Activated CD8-positive, alpha-beta T cell treated with anti-CD3 and anti-CD28 coated beads for 36 hours (primary cell): Measurements from ENCODE around the gene SETMAR. TPM values are rescaled to one million over a fixed set of nuclear protein-coding genes. Genes with fewer than 3 reads are reported as not detected.
"Not testable (repeated sequence)": the region's sequence is repeated elsewhere in the genome, so short reads cannot be mapped to it uniquely, and the experiment has no call there.

Experiments
- ATAC-seq: fragments of 200-7000 bp; cut with Tn5 transposase; one replicate; pipeline ENCODE4 v1.10.0; 2021; ENCODE audit warnings: mild to moderate bottlenecking, moderate library complexity
- CTCF ChIA-PET: fragments of 350-600 bp; sonication (Branson Sonifier 250); formaldehyde crosslinking; loops from one replicate; lab custom pipeline; 2021; ENCODE audit warnings: antibody characterized with exemption; lab: Charles Lee
- POLR2A ChIA-PET: fragments of 350-600 bp; sonication (Branson Sonifier 250); formaldehyde crosslinking; loops from one replicate; lab custom pipeline; 2021; ENCODE audit warnings: antibody characterized with exemption; lab: Charles Lee
- DNase-seq: peaks from one replicate; pipeline ENCODE4 v3.0.0-alpha.2; 2020
- H3K27ac Mint-ChIP-seq: one replicate; pipeline ENCODE4 v1.8.0; 2021; ENCODE audit warnings: mild to moderate bottlenecking, mixed read lengths
- H3K27me3 Mint-ChIP-seq: one replicate; pipeline ENCODE4 v1.8.0; 2021; ENCODE audit warnings: mixed read lengths
- H3K36me3 Mint-ChIP-seq: one replicate; pipeline ENCODE4 v1.8.0; 2021; ENCODE audit warnings: low read depth, mixed read lengths
- H3K4me1 Mint-ChIP-seq: one replicate; pipeline ENCODE4 v1.8.0; 2021; ENCODE audit warnings: low read depth, mixed read lengths
- H3K4me3 Mint-ChIP-seq: one replicate; pipeline ENCODE4 v1.8.0; 2021; ENCODE audit warnings: mild to moderate bottlenecking, moderate library complexity, mixed read lengths
- H3K9me3 Mint-ChIP-seq: one replicate; pipeline ENCODE4 v1.8.0; 2021; ENCODE audit warnings: mixed read lengths
- CTCF ChIP-seq: fragments of 200-600 bp; IDR thresholded peaks from one replicate; pipeline ENCODE4 v1.8.0; 2022; ENCODE audit warnings: antibody characterized with exemption, mild to moderate bottlenecking
- intact Hi-C: fragments of 100-400 bp; cut with micrococcal nuclease; formaldehyde crosslinking; loops from one replicate; pipeline ENCODE4 v1.10.0; 2022
- total RNA-seq, 2 experiments: library from RNA; stranded (reverse); gene quantifications; one replicate each; pipeline ENCODE4 v1.2.3, GENCODE V29; 2021

Gene SETMAR
- total RNA-seq, 2 experiments from 2014 or later = 13.6 to 14.6 TPM

- peak overlapping the region; percentile 98 for H3K27ac Mint-ChIP-seq
- no peak for ATAC-seq
- peak overlapping the region; percentile 81 for H3K4me3 Mint-ChIP-seq
- intact Hi-C loops = no loop called here
- POLR2A ChIA-PET = interaction anchor here (1.5 to 1.7 kb wide), 2 partner anchors 12 to 191 kb away, joined by 3 to 4 read pairs; partner anchors contain the start of gene ITPR1
- peak; percentile 2 for DNase-seq
- H3K27me3 Mint-ChIP-seq = no peaks in the 10 kb centered on the region
- H3K9me3 Mint-ChIP-seq = no peaks in the 10 kb centered on the region
- peaks cover 28% of the 10 kb centered on the region for H3K4me1 Mint-ChIP-seq
- H3K36me3 Mint-ChIP-seq = peaks cover 17% of the 10 kb centered on the region
- CTCF ChIA-PET = no interaction called here
- no peak for TF ChIP-seq CTCF
These were observed 422 bp upstream of the SETMAR start for GRCh38 chr3:4302747-4303146.

GRCh38 chr3:4305210-4305609 is 2.0 kb downstream of the SETMAR start:
- POLR2A ChIA-PET = interaction anchor here (1.1 kb wide), 1 partner anchor 1128 kb away, joined by 3 read pairs; no protein-coding TSS in a partner anchor
- CTCF ChIA-PET = interaction anchor here (1.2 to 1.9 kb wide), 5 partner anchors 10 to 46 kb away, joined by 3 to 6 read pairs (median 5); no protein-coding TSS in a partner anchor
- H3K27ac Mint-ChIP-seq, H3K9me3 Mint-ChIP-seq, DNase-seq, H3K27me3 Mint-ChIP-seq, ATAC-seq, intact Hi-C loops: not testable (repeated sequence)
- Mint-ChIP-seq H3K36me3 (peaks cover 17% of the 10 kb centered on the region), H3K4me3 (peak overlapping the region; percentile 81), H3K4me1 (peaks cover 27% of the 10 kb centered on the region)

DNA sequence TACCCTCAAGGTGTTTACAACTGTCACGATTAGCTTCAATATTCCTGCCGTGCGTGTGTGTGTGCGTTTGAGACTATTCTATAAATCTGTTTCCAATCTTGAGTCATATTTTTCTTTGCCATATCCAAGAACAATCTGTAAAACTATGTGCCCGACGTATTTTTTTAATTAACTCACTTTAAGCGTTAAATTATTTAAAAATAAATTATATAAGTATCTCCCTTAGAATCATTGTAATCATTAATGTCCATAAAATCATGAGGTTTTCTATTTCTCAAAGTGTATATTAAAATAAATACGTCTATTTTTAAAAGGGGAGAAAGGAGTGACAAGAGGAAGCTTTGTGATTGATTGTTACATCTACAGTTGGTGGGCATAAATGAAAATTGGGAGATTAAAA is 2.9 kb downstream of the SETMAR start:
- peaks cover 27% of the 10 kb centered on the region for H3K4me1 Mint-ChIP-seq
- intact Hi-C loops = no loop called here
- H3K9me3 Mint-ChIP-seq = no peaks in the 10 kb centered on the region
- ChIA-PET CTCF (interaction anchor here (0.7 to 2.0 kb wide), 3 partner anchors 10 to 327 kb away, joined by 3 to 8 read pairs (median 6); no protein-coding TSS in a partner anchor), POLR2A (interaction anchor here (0.7 kb wide), 1 partner anchor 162 kb away, joined by 5 read pairs; no protein-coding TSS in a partner anchor)
- no peak overlapping the region for H3K4me3 Mint-ChIP-seq
- TF ChIP-seq CTCF = no peak
- no peaks in the 10 kb centered on the region for H3K27me3 Mint-ChIP-seq
- H3K27ac Mint-ChIP-seq = no peak overlapping the region
- DNase-seq (no peak), ATAC-seq (no peak)
- H3K36me3 Mint-ChIP-seq = peaks cover 17% of the 10 kb centered on the region

GRCh38 chr3:4306860-4307259 is 3.7 kb downstream of the SETMAR start:
- Mint-ChIP-seq H3K27ac (no peak overlapping the region), H3K9me3 (no peaks in the 10 kb centered on the region), H3K4me1 (peaks cover 27% of the 10 kb centered on the region), H3K36me3 (peaks cover 17% of the 10 kb centered on the region), H3K4me3 (no peak overlapping the region), H3K27me3 (no peaks in the 10 kb centered on the region)
- intact Hi-C loops = no loop called here
- ChIA-PET POLR2A (interaction anchor here (0.7 kb wide), 1 partner anchor 161 kb away, joined by 5 read pairs; no protein-coding TSS in a partner anchor), CTCF (interaction anchor here (0.7 to 2.0 kb wide), 4 partner anchors 9 to 327 kb away, joined by 3 to 8 read pairs (median 4); no protein-coding TSS in a partner anchor)
- TF ChIP-seq CTCF = no peak
- DNase-seq (no peak), ATAC-seq (no peak)

- intact Hi-C loops = no loop called here
- H3K27ac Mint-ChIP-seq = no peak overlapping the region
These were observed 6.4 kb downstream of the SETMAR start for GRCh38 chr3:4309491-4310128.

More at GRCh38 chr3:4309491-4310128, 6.4 kb downstream of the SETMAR start:
- ChIA-PET POLR2A (no interaction called here), CTCF (interaction anchor here (2.1 kb wide), 1 partner anchor 324 kb away, joined by 13 read pairs; no protein-coding TSS in a partner anchor)
- H3K36me3 Mint-ChIP-seq = peaks cover 20% of the 10 kb centered on the region
- H3K27me3 Mint-ChIP-seq = no peaks in the 10 kb centered on the region
- ATAC-seq = no peak
- H3K4me3 Mint-ChIP-seq = no peak overlapping the region
- peaks cover 22% of the 10 kb centered on the region for H3K4me1 Mint-ChIP-seq
- TF ChIP-seq CTCF = no peak
- H3K9me3 Mint-ChIP-seq = no peaks in the 10 kb centered on the region
- no peak for DNase-seq
